HG02970 (cell line): ENCODE measurements around the gene KIF11.

Experiments
- ATAC-seq: cut with Tn5 transposase; IDR thresholded peaks from one replicate; pipeline ENCODE4 v1.9.1; 2021; ENCODE audit warnings: mild to moderate bottlenecking, moderate library complexity, moderate number of reproducible peaks; ENCODE audit not compliant: unreplicated experiment, low FRiP score

The KIF11 gene

GRCh38 chr10:92699518-92700381 lies 106.8 kb downstream of the KIF11 start:
- no peak for ATAC-seq

GRCh38 chr10:92702301-92702916 lies 109.5 kb downstream of the KIF11 start:
- no peak for ATAC-seq
